GM12864 (cell line): ENCODE data around the gene CFDP1.

Source experiments
- DNase-seq: peaks from one replicate; pipeline ENCODE4 v3.0.0-alpha.2; 2011; ENCODE audit warnings: low read depth
- H3K4me3 ChIP-seq: 2 replicates; pipeline ENCODE4 v1.5.1; 2011; ENCODE audit warnings: mild to moderate bottlenecking, low read depth, low read length, control low read depth
- TF ChIP-seq, protein P1 (sequence below): IDR thresholded peaks from 2 replicates; pipeline ENCODE4 v1.5.1; 2011; ENCODE audit warnings: low read depth, mild to moderate bottlenecking, moderate library complexity, low read length, control low read depth, inconsistent platforms; ENCODE audit errors: missing control alignments

Gene CFDP1

DNA sequence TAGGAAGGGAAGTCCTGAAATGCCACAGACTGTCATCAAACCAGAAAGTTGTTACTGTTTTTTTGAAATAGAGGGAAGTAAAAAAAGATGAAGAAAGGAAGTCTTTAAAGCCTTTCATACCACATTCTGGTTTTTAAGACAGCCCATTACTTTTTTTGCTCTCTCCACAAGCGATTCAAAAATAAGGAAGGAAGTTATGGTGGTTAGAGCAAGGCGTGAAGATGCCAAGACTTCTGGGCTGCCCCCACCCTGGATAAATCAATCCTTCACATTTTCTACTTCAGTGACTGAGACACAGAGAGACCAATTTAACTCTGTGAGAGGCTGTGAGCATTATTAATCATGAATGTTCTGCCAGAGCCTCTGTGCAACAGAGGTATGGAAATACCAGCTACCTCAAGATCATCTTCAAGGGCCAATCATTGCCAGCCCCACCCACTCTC lies 99.6 kb downstream of the CFDP1 start:
- H3K4me3 ChIP-seq, result no peak overlapping the region
- no peak for DNase-seq
- TF ChIP-seq, protein P1, sequence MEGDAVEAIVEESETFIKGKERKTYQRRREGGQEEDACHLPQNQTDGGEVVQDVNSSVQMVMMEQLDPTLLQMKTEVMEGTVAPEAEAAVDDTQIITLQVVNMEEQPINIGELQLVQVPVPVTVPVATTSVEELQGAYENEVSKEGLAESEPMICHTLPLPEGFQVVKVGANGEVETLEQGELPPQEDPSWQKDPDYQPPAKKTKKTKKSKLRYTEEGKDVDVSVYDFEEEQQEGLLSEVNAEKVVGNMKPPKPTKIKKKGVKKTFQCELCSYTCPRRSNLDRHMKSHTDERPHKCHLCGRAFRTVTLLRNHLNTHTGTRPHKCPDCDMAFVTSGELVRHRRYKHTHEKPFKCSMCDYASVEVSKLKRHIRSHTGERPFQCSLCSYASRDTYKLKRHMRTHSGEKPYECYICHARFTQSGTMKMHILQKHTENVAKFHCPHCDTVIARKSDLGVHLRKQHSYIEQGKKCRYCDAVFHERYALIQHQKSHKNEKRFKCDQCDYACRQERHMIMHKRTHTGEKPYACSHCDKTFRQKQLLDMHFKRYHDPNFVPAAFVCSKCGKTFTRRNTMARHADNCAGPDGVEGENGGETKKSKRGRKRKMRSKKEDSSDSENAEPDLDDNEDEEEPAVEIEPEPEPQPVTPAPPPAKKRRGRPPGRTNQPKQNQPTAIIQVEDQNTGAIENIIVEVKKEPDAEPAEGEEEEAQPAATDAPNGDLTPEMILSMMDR, result no peak

DNA sequence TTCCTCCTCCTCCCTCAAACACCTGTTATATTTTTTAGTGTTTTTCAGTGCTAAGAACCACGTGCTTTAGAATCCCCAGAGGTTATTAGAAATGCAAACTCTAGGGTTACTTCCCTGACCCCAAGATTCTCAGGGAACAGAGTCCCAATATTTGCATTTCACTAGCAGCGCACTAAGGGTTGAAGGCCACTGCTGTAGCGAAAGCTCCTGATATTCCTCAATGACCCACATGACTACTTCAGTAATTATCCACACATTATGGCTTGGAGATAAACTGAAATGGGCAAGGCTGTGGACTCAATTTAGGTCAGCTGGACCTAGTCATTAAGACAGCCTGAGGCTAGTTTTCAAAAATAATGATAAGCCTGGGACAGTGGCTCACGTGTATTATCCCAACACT lies 103.4 kb downstream of the CFDP1 start:
- DNase-seq, result no peak
- no peak overlapping the region for H3K4me3 ChIP-seq
- TF ChIP-seq, protein P1, result no peak

DNA sequence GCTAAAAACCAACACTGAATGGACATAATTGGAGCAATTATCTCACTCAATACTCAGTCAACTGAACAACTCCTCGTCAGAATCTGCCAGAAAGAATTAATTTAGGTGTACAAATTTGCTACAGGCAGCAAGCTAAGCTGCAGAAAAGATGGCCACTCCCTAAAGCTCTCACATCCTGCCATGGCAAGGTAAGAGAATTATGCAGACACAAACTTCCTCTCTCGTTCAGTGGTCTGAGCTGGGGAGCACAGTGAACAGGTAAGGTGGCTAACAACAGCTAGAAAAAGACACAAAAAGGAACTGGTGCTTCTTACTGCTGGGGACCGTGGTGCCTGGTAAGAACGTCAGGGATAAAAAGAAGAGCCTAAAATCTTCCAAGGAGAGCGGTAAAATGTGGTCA lies 107.0 kb downstream of the CFDP1 start:
- H3K4me3 ChIP-seq, result no peak overlapping the region
- TF ChIP-seq, protein P1, result no peak
- no peak for DNase-seq

DNA sequence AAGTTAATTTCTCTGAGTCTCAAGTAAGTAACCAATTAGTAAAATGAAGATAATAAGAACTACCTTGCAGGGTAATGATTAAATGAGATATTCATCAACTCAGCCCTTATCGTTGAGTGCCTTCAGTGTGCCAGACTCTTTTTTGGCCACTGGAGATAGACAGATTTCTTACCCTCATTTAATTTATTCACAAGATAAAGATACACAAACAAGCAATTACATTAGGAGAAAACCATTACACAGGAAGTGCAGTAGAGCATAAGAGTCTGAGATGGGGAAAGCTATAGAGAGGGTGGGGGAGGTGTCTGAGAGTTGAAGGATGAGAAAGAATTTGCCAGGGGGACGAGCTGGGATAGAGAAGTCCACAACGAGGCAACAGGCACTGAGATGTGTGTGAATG lies 109.4 kb downstream of the CFDP1 start:
- DNase-seq, result no peak
- TF ChIP-seq, protein P1, result no peak
- no peak overlapping the region for H3K4me3 ChIP-seq

DNA sequence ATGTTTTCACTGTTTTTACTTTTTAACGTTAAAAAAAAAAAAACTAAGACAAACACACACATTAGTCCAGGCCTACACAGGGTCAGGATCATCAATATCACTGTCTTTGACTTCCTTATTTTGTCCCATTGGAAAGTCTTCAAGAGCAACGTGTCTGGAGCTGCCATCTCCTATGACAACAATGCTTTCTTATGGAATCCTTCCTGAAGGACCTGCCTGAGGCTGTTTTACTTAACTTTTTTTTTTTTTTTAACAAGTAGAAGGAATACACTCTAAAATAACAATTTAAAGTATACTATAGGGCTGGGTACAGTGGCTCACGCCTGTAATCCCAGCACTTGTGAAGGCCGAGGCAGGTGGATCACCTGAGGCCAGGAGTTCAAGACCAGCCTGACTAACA lies 110.1 kb downstream of the CFDP1 start:
- no peak for DNase-seq
- no peak overlapping the region for H3K4me3 ChIP-seq
- TF ChIP-seq, protein P1, result no peak

DNA sequence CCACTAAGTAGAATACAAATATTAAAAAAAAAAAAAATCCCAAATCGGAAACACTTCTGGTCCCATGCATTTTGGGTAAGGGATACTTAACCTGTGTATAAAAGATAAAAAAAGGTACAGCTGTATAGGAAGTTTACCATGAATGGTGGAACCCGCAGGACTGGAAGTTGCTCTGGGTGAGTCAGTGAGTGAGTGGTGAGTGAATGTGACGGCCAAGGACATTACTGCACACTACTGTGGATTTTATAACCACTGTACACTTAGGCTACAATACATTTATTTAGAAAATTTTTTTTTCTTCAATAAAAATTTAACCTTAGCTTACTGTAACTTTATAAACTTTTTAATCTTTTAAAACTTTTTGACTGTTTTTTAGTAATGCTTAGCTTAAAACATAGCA lies 110.6 kb downstream of the CFDP1 start:
- no peak for DNase-seq
- TF ChIP-seq, protein P1, result no peak
- no peak overlapping the region for H3K4me3 ChIP-seq

DNA sequence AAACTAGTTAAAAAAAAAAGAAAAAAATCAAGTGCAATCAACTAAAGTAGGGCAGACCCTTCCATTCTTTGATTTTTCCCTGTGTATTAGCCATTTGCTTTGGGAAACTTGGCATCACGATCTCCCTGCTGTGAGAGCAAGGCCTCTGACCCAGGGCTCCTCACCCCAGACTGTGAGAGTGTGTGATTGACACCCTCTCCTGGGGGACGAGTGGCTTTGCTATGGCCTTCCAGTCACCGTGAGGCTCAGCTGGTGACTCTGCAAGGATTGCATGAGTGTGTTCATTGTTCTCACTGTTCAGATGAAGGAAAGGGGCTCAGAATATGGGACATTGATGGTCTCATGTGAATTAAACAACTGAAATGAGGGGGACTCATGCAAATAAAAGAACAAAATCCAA lies 112.9 kb downstream of the CFDP1 start:
- TF ChIP-seq, protein P1, result no peak
- H3K4me3 ChIP-seq, result no peak overlapping the region
- DNase-seq, result no peak
